Forelimb muscle (tissue), 1 donor: ENCODE data around the gene FLNB. TPM values are rescaled to one million over a fixed set of nuclear protein-coding genes. Genes with fewer than 3 reads are reported as not detected.

Source experiments
- DNase-seq: peaks from one replicate; pipeline ENCODE4 v3.0.0-alpha.2; 2013; ENCODE audit warnings: low read depth
- polyA plus RNA-seq: library from polyadenylated mRNA; unstranded; fragments of 120-200 nt; gene quantifications from one replicate; pipeline ENCODE4 v1.2.1, GENCODE V29; 2013; ENCODE audit not compliant: insufficient read length

FLNB gene
- polyA plus RNA-seq, 1 donor, result 43.4 TPM

DNA sequence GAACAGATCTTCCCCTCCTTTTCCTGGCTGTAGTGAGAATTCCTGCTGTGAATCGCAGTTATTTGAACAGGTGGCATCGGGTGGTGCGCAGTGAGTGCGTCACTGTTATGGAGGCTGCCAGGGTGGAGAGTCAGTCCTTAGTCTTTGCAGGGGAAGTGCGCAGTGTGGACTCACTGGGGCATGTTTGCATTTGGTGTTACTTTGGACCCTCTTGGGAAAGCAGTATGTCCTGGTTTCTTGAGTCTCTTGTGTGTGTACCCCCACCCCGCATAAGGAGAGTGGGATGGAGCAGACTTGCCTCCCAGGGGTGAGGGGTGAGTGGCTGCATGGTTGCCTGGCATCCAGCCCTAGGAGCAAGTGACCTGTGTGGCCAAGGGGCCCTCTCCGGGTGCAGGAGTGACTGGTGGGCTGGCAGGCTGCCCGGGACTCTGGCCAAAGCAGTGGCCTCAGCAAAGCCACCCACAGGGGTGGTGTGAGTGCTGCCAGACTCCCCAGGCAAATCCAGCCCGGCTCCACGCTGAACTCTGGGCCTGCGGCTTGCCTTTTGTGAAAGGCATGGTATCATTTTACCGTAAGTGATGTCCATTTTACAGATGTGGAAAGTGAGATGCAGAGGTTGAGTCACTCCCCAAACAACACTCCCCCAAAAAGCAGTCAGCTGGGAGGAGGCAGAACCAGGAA lies 156.1 kb downstream of the FLNB start:
- DNase-seq, result no peak

DNA sequence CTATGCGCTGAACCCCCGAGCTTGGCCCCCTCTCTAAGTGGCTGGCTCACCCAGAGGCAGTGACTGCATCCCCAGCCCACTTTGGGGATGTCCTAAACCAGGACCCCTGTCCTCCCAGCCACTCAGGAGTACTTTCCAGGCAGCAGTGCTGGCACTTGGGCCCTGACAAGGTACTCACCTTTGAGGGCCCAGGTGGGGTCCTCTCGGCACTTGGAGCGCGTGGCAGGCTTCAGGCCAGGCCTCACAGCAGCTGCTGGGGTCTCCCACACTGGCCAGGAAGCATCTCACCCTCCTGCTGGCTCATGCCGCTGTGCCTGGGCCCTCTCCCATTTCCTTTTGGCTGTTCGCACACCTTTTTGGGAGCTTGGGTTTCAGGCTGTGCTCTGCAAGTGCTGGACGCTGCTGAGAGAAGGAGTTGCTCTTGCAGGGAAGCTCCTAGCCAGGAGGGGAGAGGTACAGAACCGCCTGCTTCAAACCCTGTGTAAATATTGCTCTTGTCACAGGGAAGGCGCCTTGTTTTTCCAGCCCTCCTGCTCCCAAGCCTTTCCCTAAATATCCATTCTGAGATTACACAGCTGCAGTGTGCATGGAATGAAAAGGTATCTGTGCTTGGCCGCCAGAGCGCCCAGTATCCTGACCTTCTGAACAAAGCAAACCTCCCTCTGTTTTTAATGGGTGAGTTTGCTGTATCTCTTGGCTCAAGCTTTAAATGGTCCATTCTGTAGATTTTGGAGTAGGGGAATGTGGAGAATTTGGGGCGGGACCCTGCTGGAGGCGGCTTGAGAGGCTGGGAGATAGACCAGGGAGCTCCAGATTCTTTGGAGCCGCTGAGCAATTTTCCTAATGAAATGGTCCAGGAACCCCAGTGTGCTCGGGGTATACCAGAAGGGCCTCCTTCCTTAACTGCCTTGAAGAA lies 156.9 kb downstream of the FLNB start:
- DNase-seq, result no peak

DNA sequence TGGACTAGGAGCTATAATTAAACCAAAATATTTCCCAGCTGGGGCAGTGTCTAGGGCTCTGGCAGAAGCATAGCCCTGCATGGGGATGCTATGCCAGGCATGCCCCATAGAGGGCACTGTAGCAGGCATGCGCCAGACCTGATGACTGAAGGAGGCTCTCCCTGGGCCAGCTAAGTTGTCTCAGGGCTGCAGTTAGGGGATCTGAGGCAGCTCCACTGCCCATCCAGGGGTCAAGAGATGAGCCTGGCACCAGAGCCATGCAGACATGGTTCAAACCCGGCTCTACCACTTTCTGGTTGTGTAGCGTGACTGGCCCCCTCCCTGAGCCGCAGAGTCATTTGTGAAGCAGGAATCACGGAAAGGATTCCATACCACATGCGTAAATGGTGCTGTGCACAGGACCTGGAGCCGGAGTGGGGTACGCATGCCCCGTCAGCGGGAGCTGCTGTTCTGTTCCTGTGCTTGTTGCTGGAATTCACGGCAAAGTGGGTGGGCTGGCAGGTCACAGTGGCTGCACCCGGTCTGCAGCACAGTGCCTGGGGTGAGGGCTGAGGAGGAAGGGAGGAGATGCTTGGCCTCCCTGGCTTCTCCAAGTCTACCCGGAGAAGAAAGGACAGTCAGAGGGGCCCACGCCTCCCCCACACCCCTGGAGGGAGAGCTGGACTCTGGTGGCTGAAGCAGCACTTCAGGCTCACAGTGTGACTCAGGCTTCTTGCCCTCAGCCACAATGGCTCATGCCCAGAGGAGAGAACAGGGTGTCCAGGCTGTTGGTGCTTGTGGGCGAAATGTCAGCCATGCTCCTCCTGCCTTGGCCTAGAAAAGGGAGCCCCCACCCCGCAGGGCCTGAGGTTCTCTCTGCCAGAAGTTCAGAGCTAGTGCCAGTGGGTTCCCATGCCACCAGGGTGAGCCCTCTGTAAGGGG lies 159.5 kb downstream of the FLNB start:
- DNase-seq, result no peak

DNA sequence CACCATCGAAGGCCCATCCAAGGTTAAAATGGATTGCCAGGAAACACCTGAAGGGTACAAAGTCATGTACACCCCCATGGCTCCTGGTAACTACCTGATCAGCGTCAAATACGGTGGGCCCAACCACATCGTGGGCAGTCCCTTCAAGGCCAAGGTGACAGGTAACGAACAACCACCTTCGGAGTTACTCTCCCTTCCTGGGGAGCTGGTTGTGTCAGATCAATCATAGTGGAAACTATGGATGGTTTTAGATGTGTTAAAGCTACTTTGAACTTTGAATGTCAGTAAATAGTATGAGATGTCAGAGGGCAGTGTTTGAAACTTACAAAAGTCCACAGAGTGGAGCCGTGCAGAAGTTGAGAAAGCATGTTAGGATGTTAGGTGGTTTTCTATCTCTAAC lies 160.3 kb downstream of the FLNB start:
- no peak for DNase-seq

DNA sequence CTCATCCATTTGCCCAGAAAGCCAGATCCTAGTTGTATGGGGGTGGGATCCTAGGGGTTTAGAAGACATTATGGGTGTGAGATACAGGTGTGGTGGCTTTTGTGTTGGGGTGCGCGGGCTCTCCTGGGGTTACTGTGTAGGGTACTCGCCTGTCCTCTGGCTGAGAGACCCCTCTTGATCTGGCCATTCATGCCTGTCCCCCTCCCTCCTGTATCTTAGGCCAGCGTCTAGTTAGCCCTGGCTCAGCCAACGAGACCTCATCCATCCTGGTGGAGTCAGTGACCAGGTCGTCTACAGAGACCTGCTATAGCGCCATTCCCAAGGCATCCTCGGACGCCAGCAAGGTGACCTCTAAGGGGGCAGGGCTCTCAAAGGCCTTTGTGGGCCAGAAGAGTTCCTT lies 161.1 kb downstream of the FLNB start:
- no peak for DNase-seq

DNA sequence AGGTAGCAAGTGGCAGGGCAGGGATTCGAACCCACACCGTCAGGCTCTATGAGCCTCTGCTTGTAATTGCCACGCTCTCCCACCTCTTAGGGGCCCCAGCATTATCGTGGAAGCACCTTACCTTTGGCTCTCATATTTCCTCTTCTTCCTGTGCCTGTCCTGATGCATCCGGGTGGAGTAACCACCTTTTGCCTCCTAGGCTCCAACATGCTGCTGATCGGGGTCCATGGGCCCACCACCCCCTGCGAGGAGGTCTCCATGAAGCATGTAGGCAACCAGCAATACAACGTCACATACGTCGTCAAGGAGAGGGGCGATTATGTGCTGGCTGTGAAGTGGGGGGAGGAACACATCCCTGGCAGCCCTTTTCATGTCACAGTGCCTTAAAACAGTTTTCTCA lies 162.2 kb downstream of the FLNB start:
- no peak for DNase-seq

DNA sequence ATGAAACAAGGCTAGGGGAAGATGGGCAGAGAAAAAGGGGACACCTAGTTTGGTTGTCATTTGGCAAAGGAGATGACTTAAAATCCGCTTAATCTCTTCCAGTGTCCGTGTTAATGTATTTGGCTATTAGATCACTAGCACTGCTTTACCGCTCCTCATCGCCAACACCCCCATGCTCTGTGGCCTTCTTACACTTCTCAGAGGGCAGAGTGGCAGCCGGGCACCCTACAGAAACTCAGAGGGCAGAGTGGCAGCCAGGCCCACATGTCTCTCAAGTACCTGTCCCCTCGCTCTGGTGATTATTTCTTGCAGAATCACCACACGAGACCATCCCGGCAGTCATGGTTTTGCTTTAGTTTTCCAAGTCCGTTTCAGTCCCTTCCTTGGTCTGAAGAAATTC lies 162.9 kb downstream of the FLNB start:
- DNase-seq, result no peak

DNA sequence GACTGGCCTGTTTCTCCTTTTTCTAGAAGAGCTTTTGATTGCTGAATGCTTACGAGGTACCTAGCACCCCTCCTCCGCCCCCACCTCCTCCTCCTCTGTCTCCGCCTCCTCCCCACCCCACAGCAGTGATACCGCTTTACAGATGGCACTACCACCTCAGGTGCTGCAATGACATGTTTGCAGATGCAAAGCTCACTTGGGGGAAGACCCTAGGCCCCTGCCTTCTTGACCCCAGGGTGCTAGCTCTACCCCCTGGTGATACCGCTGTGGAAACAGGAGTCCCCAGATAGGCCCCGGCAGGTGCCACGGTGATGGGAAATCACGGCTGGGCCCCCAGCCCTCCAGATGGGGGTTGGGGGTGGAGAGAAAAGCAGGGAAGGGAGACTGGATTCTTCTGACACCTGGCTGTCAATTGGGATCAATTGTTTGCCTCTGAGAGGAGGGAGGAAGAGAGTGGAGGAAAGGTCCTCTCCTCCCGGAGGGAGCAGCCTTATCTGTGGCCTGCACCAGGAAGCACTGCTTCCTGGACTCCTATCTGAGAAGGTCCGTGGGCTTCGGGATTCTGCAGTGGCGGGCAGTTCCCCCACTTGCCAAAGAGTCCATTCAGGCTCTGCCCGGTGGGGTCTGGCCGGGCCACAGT lies 164.9 kb downstream of the FLNB start:
- no peak for DNase-seq

DNA sequence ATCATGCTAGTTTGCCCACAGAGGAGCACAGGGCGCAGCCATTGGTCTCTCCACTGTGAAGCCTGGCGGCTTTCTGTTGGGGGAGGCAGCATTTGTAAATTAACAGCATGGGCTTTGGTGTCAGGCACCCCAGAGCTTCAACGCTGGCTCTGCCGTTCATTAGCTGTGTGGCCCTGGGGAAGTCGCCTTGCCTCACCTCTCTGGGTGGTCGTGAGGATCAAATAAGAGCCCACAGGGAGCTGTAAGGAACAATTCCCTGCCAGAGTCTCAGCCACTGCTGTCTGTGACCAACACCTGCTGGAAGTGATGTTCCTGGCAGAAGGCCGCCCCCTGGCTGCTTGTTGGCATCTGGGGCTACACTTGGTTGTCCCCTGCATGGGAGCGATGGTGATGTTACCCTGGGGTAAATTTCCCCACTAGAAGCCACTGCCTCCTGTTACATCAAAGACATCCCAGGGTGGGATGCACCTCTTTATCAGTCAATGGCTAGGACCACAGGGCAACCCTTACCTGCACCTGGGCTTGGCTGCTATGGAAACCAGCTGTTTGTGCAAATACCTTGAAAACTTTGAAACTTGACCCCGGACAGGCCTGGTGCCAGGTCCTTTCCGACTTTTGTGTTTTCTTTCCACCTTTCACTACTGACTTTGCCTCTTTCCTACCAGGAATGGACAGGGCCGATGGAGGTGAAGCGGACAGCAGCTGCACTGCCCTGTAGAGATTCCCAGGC lies 165.6 kb downstream of the FLNB start:
- no peak for DNase-seq

DNA sequence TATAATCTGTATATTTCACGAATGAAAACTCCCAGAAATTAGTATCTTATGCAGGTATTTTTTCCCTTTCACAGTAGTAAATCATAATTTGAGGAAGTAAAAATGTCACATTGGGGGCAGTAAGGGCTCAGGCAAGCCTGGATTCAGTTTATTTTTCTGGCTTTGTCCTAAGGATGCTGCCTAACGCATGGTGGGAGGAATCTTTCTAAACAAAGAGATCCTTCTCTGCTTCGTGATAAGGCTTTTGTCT lies 166.9 kb downstream of the FLNB start:
- DNase-seq, result no peak

DNA sequence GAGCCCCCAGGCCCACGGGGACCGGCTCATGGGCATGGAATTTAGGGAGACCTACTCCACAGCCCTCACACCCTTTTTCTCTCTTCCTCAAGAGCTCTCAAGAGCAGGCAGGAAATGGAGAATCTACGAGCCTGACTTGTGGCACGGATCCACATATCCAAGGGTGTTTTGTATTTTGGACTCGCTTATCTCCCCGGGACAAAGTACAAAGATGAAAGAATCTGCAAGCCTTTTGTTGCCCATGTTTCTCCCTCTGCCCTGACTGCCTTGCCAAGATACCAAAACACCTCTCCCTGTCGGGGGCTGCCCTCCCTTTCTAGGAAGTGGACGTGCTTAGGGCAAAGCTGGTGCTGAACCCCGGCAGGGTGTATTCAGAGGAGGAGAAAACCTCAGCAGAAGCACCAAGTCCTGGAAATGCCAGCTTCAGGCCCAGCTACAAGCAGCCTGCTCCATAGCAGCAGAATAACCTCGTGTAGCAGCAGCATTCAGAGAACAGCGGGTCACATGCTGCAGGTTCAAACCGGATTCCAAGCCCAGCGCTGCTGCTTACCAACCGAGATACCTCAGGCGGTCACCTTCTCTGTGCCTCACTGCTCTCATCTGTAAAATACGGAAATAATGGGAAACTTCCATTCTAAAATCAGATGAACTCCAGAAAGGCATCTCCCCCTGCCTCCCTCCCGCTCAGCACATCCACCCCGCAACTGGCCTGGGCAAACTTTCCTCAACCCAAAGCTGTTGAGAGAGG lies 167.4 kb downstream of the FLNB start:
- DNase-seq, result no peak

DNA sequence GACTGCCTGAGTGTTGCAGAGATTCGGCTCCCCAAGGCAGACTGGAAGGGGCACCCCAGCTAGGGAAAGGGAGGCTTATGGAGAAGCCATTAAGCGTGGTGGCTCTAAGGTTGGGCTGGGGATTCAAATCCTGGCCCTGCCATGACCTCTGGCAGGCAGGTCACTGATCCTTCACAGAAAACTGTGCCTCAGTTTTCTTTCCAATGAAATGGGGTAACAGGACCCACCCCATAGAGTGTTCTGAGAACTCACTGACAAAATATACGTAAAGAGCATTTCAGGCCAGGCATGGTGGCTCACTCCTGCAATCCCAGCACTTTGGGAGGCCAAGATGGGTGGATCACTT lies 167.9 kb downstream of the FLNB start:
- no peak for DNase-seq

DNA sequence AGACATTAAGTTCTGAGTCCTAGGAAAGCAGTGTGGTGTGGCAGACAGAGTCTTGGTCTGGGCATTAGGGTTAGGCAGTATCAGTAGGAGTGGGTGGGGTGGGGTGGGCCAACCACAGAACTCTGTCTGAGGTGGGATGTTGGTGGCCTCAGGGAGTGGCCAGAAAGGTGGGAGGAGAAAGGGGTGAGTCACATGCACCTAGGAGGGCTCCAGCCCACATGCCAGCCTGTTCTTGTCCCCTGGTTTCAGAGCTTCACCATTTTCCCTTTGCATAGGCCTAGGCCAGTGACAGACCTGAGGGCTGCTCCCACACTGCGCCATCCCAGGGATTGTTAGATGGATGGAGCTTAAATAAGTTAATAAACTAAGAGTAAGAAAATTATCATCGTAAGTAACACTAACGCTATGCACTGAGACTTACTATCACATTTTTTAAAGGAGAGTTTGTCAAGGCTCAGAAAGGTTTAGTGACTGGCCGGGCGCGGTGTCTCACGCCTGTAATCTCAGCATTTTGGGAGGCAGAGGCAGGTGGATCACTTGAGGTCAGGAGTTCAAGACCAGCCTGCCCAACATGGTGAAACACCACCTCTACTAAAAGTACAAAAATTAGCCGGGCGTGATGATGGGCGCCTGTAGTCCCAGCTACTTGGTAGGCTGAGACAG lies 168.7 kb downstream of the FLNB start:
- no peak for DNase-seq

DNA sequence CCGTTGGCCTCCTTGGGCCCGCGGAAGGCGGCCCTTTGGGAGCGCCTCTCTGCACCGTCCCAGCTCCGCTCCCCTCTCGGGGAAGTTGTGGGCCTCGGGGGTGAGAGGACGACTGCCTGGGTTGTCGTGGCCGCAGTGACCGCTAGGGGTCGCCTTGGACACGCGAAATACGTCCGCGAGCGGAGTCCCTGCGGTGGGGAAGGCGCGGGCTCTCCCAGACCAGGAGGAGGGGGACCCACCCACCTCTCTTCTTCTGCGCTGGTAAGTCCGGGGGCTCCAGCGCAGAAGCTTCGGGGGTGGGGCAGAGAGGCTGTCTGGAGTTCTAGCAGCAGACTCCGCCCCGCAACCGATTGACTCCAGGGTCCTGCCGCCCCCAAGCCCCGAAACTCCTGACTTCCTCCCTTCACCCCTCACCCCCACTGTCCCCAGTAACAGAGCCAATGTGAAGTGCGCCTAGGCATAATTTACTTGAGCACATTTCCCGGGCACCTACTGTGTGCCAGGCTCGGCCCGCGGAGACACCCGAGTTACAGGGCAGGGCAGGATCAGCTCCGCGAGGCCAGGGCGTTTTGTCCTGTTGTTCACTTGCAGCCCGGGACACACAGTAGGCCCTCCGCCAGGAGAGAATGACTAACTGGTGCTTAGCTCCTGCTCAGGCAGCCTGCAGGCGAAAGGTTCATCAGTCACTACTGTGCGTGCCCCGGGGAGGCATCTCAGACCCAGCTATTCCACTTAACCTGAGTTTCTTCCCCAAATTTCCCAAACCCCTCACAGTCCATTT lies 169.7 kb downstream of the FLNB start:
- DNase-seq, result peak; percentile 44

DNA sequence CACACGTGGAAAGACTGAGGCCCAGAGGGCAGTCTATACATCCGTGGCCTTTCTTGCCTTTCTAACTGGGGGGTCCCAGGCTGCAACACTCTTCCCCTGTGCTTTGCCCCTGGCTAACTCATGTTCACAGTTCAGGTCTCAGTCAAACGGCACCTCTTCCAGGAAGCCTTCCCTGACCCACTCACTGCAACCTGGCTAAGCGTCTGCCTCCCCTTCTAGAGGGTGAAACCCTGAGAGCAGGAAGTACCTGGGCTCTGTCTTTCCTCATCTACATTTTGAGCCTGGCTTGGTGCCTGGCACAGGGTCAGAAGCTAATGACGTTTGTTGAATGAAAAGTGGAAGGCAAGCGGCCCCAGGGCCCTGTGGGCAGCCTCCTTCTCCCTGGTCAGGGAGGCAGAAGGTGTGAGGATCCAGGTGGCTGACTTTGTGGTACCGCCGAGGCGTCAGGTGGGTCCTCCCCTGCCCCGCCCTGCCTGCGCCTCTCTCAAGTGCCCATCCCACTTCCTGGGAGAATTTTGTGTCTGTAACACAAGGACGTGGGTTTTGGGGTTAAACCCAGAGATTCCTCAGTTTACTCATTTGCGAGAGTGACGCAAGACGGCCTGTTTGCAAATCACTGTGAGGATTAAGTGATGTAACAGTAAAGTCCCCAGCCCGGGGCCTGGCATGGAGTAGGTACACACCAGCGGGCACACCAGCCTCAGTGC lies 170.5 kb downstream of the FLNB start:
- no peak for DNase-seq

DNA sequence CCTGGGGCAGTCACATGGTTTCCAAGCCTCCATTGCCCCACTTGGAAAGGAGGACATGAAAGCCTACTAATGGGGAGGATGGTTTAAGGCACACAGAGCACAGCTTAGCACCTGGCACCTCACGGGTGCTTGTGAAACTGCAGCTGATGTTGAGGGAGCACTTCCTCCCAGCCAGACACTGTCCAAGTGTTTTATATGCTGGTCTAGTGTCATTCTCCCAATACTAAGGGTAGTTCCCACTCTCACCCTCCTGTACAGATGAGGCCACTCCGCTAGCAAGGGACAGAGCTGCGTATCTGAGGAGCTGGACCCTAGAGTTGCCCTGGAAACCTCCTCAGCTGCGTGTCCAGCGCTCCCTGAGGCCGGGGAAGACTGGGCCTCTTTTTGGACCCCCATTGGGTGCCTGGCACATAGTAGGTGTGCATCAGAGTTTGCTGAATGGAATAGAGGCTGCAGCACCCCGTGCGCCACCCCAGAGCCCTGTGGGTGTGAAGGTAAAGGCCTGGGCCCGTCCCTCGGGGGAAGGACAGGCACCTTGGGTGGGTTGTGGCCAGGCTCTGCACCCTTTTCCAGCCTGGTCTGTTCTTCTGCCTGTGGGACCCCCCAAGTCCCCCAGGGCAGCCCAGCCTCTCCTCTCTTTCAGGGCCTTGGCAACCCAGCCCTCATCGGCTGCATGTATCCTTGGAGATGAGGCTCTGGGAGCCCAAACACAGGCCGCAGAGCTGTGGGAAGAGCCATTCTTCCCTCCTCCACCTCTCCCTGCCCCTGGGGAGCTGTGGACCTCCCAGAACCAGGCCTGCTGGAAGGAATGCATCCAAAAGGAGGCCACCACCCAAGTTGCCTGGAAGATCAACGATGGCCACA lies 171.2 kb downstream of the FLNB start:
- DNase-seq, result no peak

DNA sequence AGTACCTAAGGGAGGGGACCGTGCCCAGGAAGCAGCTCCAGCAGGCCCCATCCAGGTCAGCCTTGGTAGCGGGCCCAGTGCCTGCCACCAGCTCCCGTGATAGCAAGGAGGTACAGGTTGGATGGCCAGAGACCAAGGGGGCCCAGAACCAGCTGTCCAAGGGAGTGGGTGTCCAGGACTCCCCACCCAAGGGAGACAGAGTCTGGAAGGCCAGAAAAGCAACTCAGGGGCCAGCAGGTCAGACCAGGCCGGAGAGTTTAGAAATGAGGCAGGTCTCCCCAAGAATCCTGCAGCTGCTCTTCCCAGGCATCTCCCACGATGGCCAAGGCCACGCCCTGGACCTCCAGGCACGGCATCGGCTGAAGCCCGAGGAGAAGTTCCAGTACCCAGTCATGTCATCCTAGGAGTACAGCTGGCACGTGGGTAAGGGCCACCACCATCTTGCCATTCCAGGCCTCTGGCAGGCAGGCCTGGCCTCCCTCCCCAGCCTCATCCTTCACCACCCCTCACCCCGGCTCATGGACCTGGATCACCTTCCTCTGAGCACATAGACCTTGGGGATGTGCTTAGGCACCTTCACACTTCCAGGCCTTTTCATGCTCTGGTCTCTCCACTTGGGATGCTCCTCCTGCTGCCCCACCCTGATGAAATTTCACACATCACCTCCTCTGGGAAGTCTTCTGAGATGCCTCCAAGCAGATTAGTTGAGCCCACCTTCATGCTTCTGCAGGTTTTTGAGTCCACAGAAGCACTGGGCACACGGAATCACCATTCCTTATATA lies 172.1 kb downstream of the FLNB start:
- DNase-seq, result no peak
